Left lung (tissue), 10 donors: Measurements from ENCODE around the gene CDPF1. TPM values are rescaled to one million over a fixed set of nuclear protein-coding genes. Genes with fewer than 3 reads are reported as not detected.
A peak's percentile ranks its signal among the peaks of the same experiment; 100 is the strongest.

Experiments used
- ATAC-seq: fragments of 200-7000 bp; cut with Tn5 transposase; one replicate; pipeline ENCODE4 v1.9.1; 2020; ENCODE audit warnings: moderate library complexity
- DNase-seq, 4 donors: peaks; one replicate each; pipeline ENCODE4 v3.0.0-alpha.2; 2013 to 2020
- H3K27ac ChIP-seq, 2 donors: fragments of 200-600 bp; sonication (generic) in 1 of 2; one replicate each; pipeline versions ENCODE4 v1.5.0 to v1.8.0; 2020 to 2021
- H3K27me3 ChIP-seq, 2 donors: fragments of 200-600 bp; sonication (generic) in 1 of 2; one replicate each; pipeline versions ENCODE4 v1.5.0 to v1.8.0; 2020 to 2021
- H3K36me3 ChIP-seq, 2 donors: fragments of 200-600 bp; sonication (generic) in 1 of 2; one replicate each; pipeline versions ENCODE4 v1.5.0 to v1.8.0; 2020 to 2021
- H3K4me1 ChIP-seq, 2 donors: fragments of 200-600 bp; one replicate each; pipeline ENCODE4 v1.8.0; 2021
- H3K4me3 ChIP-seq, 2 donors: fragments of 200-600 bp; sonication (generic) in 1 of 2; one replicate each; pipeline versions ENCODE4 v1.5.0 to v1.8.0; 2020 to 2021; ENCODE audit warnings: mild to moderate bottlenecking in 1 of 2
- H3K9me3 ChIP-seq, 2 donors: fragments of 200-600 bp; sonication (generic) in 1 of 2; one replicate each; pipeline versions ENCODE4 v1.5.0 to v1.8.0; 2020 to 2021
- CTCF ChIP-seq, 2 donors: fragments of 200-600 bp; sonication (generic) in 1 of 2; IDR thresholded peaks; one replicate each; pipeline versions ENCODE4 v1.5.0 to v1.8.0; 2021; ENCODE audit warnings: antibody characterized with exemption in 2 of 2
- intact Hi-C, 2 donors: fragments of 100-400 bp; cut with DNase I; formaldehyde crosslinking; loops; one replicate each; pipeline versions ENCODE4 v1.11.2 to v1.14.2; 2022
- polyA plus RNA-seq, 6 donors: library from polyadenylated mRNA; unstranded; fragments of 120-200 nt; gene quantifications; one replicate each; pipeline ENCODE4 v1.2.1, GENCODE V29; 2013; ENCODE audit not compliant: insufficient read length in 6 of 6
- total RNA-seq, 2 donors: library from RNA; stranded (reverse); fragmentation: NEBNext Ultra II Directional; extraction: Animal tissue kit (Norgen Biotek cat#: 25700); gene quantifications; one replicate each; pipeline ENCODE4 v1.2.1, GENCODE V29; 2021
- donor health status: DM: no; HTN: yes; CAD: no.
- donor health status: DM: no; HTN: no; CAD: no.

CDPF1 gene
- total and polyA plus RNA-seq, 8 donors: 7.7 to 13.5 (median 11.3) TPM

DNA sequence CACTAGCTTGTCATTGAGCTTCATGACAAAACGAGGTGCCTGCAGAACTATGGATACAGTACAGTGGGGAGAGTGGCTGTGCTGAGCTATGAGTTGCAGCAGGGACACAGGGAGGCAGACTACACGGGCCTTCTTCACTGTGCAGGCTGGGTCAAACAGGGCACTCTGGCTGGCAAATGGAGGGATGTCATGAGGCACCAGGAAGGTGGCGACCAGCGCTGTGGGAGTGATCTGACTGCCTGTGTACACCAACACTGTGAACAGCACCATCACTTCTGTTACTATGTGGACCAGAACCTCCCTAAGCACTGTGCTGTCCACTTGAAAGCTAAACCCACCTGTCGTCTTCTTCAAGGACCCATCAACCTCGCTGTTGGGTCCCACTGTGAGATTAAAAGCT is 9.9 kb upstream of the CDPF1 start:
- no peak for DNase-seq
- Histone ChIP-seq H3K36me3 (no peaks in the 10 kb centered on the region), H3K27me3 (peaks cover 0 to 25% of the 10 kb centered on the region in 2 donors), H3K4me3 (no peak overlapping the region), H3K4me1 (peaks cover 0 to 20% of the 10 kb centered on the region in 2 donors), H3K9me3 (no peaks in the 10 kb centered on the region), H3K27ac (no peak overlapping the region)
- no peak for TF ChIP-seq CTCF (IDR thresholded peaks at IDR 0.05)
- no peak for ATAC-seq
- intact Hi-C loops: no loop called here

- Histone ChIP-seq H3K27me3 (peaks cover 0 to 25% of the 10 kb centered on the region in 2 donors), H3K4me1 (peaks cover 0 to 20% of the 10 kb centered on the region in 2 donors), H3K9me3 (no peaks in the 10 kb centered on the region), H3K27ac (no peak overlapping the region), H3K4me3 (no peak overlapping the region), H3K36me3 (no peaks in the 10 kb centered on the region)
- intact Hi-C loops: no loop called here
- ATAC-seq (no peak), DNase-seq (no peak)
- no peak for TF ChIP-seq CTCF (IDR thresholded peaks at IDR 0.05)
Measured at GRCh38 chr22:46259374-46259773, 9.3 kb upstream of the CDPF1 start.

GRCh38 chr22:46256358-46256958 is 6.4 kb upstream of the CDPF1 start:
- peaks cover 0 to 6% of the 10 kb centered on the region in 2 donors for H3K27me3 ChIP-seq
- peaks cover 0 to 15% of the 10 kb centered on the region in 2 donors for H3K4me1 ChIP-seq
- no peak for TF ChIP-seq CTCF (IDR thresholded peaks at IDR 0.05)
- intact Hi-C loops: no loop called here
- ATAC-seq (no peak), DNase-seq (no peak)
- H3K36me3 ChIP-seq: no peaks in the 10 kb centered on the region
- H3K9me3 ChIP-seq: no peaks in the 10 kb centered on the region
- H3K4me3 ChIP-seq: no peak overlapping the region
- H3K27ac ChIP-seq: no peak overlapping the region

DNA sequence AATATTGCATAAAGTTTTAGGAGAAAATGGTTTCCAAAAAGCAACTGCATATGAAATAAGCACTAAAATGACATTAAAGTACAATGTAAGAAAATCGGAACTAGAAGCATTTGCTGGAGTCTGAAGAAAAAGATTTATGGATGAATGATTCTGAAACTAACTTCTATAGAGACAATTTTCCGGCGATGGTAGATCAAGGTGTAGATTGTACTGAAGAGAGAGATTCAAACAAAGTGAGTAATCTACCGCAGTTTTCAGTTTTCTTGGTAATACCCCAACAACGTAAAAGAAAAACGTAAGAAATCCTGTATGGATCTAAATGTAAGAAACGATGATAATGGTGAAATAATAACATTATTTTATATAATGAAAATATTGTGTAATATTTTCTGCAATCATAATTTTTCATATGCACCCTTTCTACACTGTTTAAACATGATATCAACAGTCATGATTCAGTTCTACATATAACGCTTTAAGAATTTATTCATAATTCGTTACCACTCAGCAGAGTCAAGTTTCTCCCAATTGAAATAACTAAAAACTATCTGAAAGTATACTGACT is 1.8 kb upstream of the CDPF1 start:
- Histone ChIP-seq H3K4me3 (no peak overlapping the region), H3K36me3 (no peaks in the 10 kb centered on the region), H3K4me1 (peaks cover 6 to 19% of the 10 kb centered on the region in 2 donors), H3K9me3 (no peaks in the 10 kb centered on the region), H3K27ac (no peak overlapping the region), H3K27me3 (no peaks in the 10 kb centered on the region)
- no peak for TF ChIP-seq CTCF (IDR thresholded peaks at IDR 0.05)
- ATAC-seq (no peak), DNase-seq (no peak)
- intact Hi-C loops: no loop called here

DNA sequence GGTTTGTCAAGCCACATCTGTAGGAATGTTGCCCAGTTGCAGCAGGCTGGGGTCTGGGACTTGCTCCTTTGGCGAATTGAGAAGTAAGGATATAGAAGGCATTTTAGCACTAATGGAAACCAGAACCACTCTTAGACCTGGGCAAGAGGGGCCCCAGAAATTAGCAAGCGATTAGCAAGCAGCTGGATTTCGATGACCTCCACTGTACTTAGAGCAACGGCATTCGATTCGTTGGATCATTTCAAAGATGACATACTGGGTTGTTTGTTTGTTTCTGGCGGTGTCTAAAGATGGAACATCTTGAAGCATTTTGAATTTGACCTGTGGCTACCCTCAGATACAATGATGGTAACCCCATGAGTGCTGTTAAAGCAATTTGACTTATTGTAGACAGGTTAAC is 1.2 kb upstream of the CDPF1 start:
- Histone ChIP-seq H3K9me3 (no peaks in the 10 kb centered on the region), H3K4me3 (peak overlapping the region; percentile 71 to 75), H3K36me3 (no peaks in the 10 kb centered on the region), H3K4me1 (peaks cover 6 to 19% of the 10 kb centered on the region in 2 donors), H3K27me3 (no peaks in the 10 kb centered on the region), H3K27ac (peak overlapping the region in 1 of 2 donors; percentile 91)
- intact Hi-C loops: no loop called here
- ATAC-seq (no peak), DNase-seq (no peak)
- no peak for TF ChIP-seq CTCF (IDR thresholded peaks at IDR 0.05)
